Prostate gland (tissue), 2 donors: Measurements from ENCODE around the gene SCAPER.

ENCODE experiments used
- CTCF ChIP-seq, 4 experiments: fragments of 200-600 bp in 2 of 4; fragments of 450-650 bp in 2 of 4; sonication (generic) in 2 of 4; IDR thresholded peaks; 1 replicate in 3 of 4; 2 replicates in 1 of 4; pipeline ENCODE4 v1.5.1; 2016 to 2019; ENCODE audit warnings: antibody characterized with exemption in 4 of 4, mild to moderate bottlenecking in 2 of 4, moderate library complexity in 2 of 4
- POLR2A ChIP-seq: fragments of 450-650 bp; IDR thresholded peaks from one replicate; pipeline ENCODE4 v1.6.1; 2016; ENCODE audit warnings: antibody characterized with exemption, mild to moderate bottlenecking
- POLR2AphosphoS5 ChIP-seq: sonication (generic); formaldehyde crosslinking; IDR thresholded peaks from one replicate; pipeline ENCODE4 v1.6.1; 2017; ENCODE audit warnings: antibody characterized with exemption

- TF ChIP-seq POLR2A (no peak), CTCF (IDR thresholded peaks at IDR 0.05) (no peak), POLR2AphosphoS5 (no peak)
These were observed 46.1 kb upstream of the SCAPER start for GRCh38 chr15:76951220-76951619.
